Effector memory CD8-positive, alpha-beta T cell (primary cell): Measurements from ENCODE around the gene SUPT3H.

ENCODE experiments used
- ATAC-seq: fragments of 150-1000 bp; cut with Tn5 transposase; replicated peaks from 2 replicates; pipeline ENCODE4 v1.10.0; 2021; ENCODE audit warnings: mild to moderate bottlenecking, moderate library complexity
- DNase-seq, 3 experiments: peaks; one replicate each; pipeline ENCODE4 v3.0.0; 2021
- H3K27ac Mint-ChIP-seq, 2 donors: one replicate each; pipeline ENCODE4 v1.8.0; 2022; ENCODE audit warnings: mild to moderate bottlenecking in 2 of 2, mixed read lengths in 2 of 2, moderate library complexity in 2 of 2
- H3K27me3 Mint-ChIP-seq, 2 donors: one replicate each; pipeline ENCODE4 v1.8.0; 2022; ENCODE audit warnings: mixed read lengths in 2 of 2
- H3K36me3 Mint-ChIP-seq: one replicate; pipeline ENCODE4 v1.8.0; 2022; ENCODE audit warnings: mild to moderate bottlenecking, moderate library complexity, mixed read lengths; ENCODE audit not compliant: insufficient read depth
- H3K4me1 Mint-ChIP-seq, 2 donors: one replicate each; pipeline ENCODE4 v1.8.0; 2022; ENCODE audit warnings: low read depth in 2 of 2, mixed read lengths in 2 of 2
- H3K4me3 Mint-ChIP-seq, 2 donors: one replicate each; pipeline ENCODE4 v1.8.0; 2022; ENCODE audit warnings: mild to moderate bottlenecking in 2 of 2, mixed read lengths in 2 of 2, moderate library complexity in 2 of 2
- H3K9me3 Mint-ChIP-seq, 2 donors: one replicate each; pipeline ENCODE4 v1.8.0; 2022; ENCODE audit warnings: mixed read lengths in 2 of 2

SUPT3H gene

GRCh38 chr6:44788387-44788981, 589.2 kb downstream of the SUPT3H start:
- H3K27me3 Mint-ChIP-seq: peaks cover 22 to 30% of the 10 kb centered on the region in 2 donors
- H3K36me3 Mint-ChIP-seq: no peaks in the 10 kb centered on the region
- H3K4me1 Mint-ChIP-seq: peaks cover 0 to 4% of the 10 kb centered on the region in 2 donors
- no peaks in the 10 kb centered on the region for H3K9me3 Mint-ChIP-seq
- DNase-seq (no peak), ATAC-seq (no peak)
- H3K4me3 Mint-ChIP-seq: no peak overlapping the region
- no peak overlapping the region for H3K27ac Mint-ChIP-seq

GRCh38 chr6:44787254-44787834, 590.4 kb downstream of the SUPT3H start:
- Mint-ChIP-seq H3K27me3 (peaks cover 13 to 18% of the 10 kb centered on the region in 2 donors), H3K27ac (no peak overlapping the region), H3K4me3 (peak overlapping the region in 1 of 2 donors; percentile 10), H3K36me3 (no peaks in the 10 kb centered on the region), H3K4me1 (peaks cover 0 to 4% of the 10 kb centered on the region in 2 donors), H3K9me3 (no peaks in the 10 kb centered on the region)
- DNase-seq (no peak), ATAC-seq (no peak)

- no peak for ATAC-seq
- no peak for DNase-seq
- Mint-ChIP-seq H3K9me3 (no peaks in the 10 kb centered on the region), H3K4me3 (no peak overlapping the region), H3K27me3 (peaks cover 0 to 9% of the 10 kb centered on the region in 2 donors), H3K4me1 (peaks cover 0 to 4% of the 10 kb centered on the region in 2 donors), H3K36me3 (no peaks in the 10 kb centered on the region), H3K27ac (peak overlapping the region in 1 of 2 donors; percentile 30)
Measured at GRCh38 chr6:44785130-44785529, 592.6 kb downstream of the SUPT3H start.

- no peaks in the 10 kb centered on the region for H3K36me3 Mint-ChIP-seq
- no peaks in the 10 kb centered on the region for H3K9me3 Mint-ChIP-seq
- no peak overlapping the region for H3K4me3 Mint-ChIP-seq
- ATAC-seq (no peak), DNase-seq (no peak)
- H3K27me3 Mint-ChIP-seq: peaks cover 0 to 6% of the 10 kb centered on the region in 2 donors
- no peak overlapping the region for H3K27ac Mint-ChIP-seq
- peaks cover 0 to 4% of the 10 kb centered on the region in 2 donors for H3K4me1 Mint-ChIP-seq
Measured at GRCh38 chr6:44784195-44784594, 593.5 kb downstream of the SUPT3H start.

- no peak overlapping the region for H3K4me3 Mint-ChIP-seq
- ATAC-seq: no peak
- H3K36me3 Mint-ChIP-seq: no peaks in the 10 kb centered on the region
Measured at GRCh38 chr6:44782892-44783291, 594.8 kb downstream of the SUPT3H start.

DNA sequence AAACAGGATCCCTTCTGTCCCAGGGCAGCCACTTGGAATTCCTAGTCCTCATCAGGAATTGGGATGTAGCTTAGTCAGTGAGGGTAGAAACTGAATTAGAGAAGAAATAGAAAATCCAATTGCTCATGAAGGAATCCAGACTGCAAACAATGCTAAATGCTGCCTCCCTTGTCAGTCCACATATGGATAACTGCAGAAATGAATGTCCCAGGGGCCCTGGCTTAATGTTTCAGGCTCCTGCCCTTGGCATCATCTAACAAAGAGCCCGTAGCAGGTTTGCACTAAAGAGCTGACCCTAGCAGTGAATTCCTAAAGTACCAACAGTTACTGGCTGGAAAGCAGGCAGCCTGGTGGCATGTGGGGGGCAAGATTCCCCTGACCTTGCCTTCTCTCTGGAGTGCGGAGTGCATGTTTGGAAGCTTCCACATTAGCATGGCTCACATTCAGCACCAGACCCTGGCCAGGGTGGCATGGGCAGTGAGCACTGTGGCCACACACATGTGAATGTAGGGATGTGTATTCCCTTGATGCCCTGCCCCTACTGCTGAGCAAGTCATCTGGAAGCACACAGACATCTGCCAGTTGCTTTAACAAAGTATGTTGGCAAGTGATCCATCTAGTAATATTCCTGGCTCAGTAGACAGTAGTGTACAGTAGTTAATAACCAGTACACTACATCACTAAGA, 595.7 kb downstream of the SUPT3H start:
- H3K36me3 Mint-ChIP-seq: no peaks in the 10 kb centered on the region
- DNase-seq (no peak), ATAC-seq (no peak)
- H3K9me3 Mint-ChIP-seq: no peaks in the 10 kb centered on the region
- H3K4me1 Mint-ChIP-seq: no peaks in the 10 kb centered on the region
- H3K27ac Mint-ChIP-seq: no peak overlapping the region
- H3K27me3 Mint-ChIP-seq: no peaks in the 10 kb centered on the region
- H3K4me3 Mint-ChIP-seq: no peak overlapping the region

More at GRCh38 chr6:44782892-44783291, 594.8 kb downstream of the SUPT3H start:
- no peak overlapping the region for H3K27ac Mint-ChIP-seq
- H3K9me3 Mint-ChIP-seq: no peaks in the 10 kb centered on the region
- DNase-seq: no peak
- H3K4me1 Mint-ChIP-seq: peaks cover 0 to 4% of the 10 kb centered on the region in 2 donors
- H3K27me3 Mint-ChIP-seq: no peaks in the 10 kb centered on the region

- ATAC-seq (no peak), DNase-seq (no peak)
- Mint-ChIP-seq H3K4me3 (no peak overlapping the region), H3K4me1 (no peaks in the 10 kb centered on the region), H3K27ac (peak overlapping the region in 1 of 2 donors; percentile 4), H3K36me3 (no peaks in the 10 kb centered on the region), H3K9me3 (no peaks in the 10 kb centered on the region), H3K27me3 (no peaks in the 10 kb centered on the region)
Measured at GRCh38 chr6:44780161-44780560, 597.6 kb downstream of the SUPT3H start.

DNA sequence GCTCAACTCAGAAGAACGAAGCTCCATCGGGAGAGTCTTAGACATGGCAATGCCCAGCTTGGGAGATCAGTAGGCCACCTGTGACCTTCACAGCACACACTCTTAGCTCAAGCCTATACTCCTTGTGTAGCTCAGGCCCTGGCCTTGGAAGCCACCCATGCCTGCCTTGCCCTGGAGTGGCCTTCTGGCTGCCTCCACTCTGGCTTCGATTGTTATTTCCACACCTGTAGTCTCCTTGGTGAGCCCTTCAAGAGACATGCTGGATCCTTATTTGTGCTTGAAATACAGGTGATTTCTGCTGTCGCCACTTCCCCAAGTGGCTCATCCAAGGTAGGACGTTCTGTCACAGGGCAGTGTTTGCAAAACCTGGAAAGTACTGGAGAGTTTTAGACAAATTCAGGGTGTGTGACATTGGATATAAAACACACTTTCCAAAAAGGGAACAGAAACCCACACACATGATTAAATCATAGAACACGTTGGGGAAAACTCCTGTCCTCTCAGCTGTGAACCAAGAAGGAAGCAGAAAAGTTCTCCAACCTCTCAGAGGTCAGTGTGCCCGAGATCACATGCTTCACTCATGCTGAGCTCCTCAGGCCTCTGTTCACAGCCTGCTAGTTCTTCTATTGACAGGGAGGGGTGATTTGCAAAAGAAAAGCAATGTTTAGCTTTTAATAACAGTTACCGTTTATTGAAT, 598.5 kb downstream of the SUPT3H start:
- DNase-seq (no peak), ATAC-seq (peak; percentile 19)
- Mint-ChIP-seq H3K27me3 (no peaks in the 10 kb centered on the region), H3K36me3 (no peaks in the 10 kb centered on the region), H3K9me3 (no peaks in the 10 kb centered on the region), H3K4me1 (no peaks in the 10 kb centered on the region), H3K27ac (peak overlapping the region in 1 of 2 donors; percentile 4), H3K4me3 (no peak overlapping the region)
